Mesenchymal stem cell (in vitro differentiated cells and primary cell): ENCODE data around the gene PHF2.
A peak's percentile ranks its signal among the peaks of the same experiment; 100 is the strongest.

ENCODE experiments used
- DNase-seq: peaks from one replicate; pipeline ENCODE4 v3.0.0-alpha.2; 2013
- H2AFZ ChIP-seq: one replicate; pipeline ENCODE4 v1.6.1; 2013; ENCODE audit warnings: low read depth, mild to moderate bottlenecking, control low read depth, inconsistent platforms, low read length, moderate library complexity
- H2AK5ac ChIP-seq: 2 replicates; pipeline ENCODE4 v1.6.1; 2013; ENCODE audit warnings: low read length, moderate library complexity, mild to moderate bottlenecking, inconsistent platforms; ENCODE audit not compliant: severe bottlenecking
- H2BK120ac ChIP-seq: one replicate; pipeline ENCODE4 v1.6.1; 2013; ENCODE audit warnings: low read depth, mild to moderate bottlenecking, inconsistent platforms, low read length, moderate library complexity
- H2BK12ac ChIP-seq, 2 experiments: one replicate each; pipeline ENCODE4 v1.6.1; 2013; ENCODE audit warnings: inconsistent platforms in 2 of 2, low read length in 2 of 2, mild to moderate bottlenecking in 2 of 2, moderate library complexity in 2 of 2, control low read depth in 1 of 2
- H2BK15ac ChIP-seq: one replicate; pipeline ENCODE4 v1.6.1; 2013; ENCODE audit warnings: mild to moderate bottlenecking, low read depth, inconsistent platforms; ENCODE audit not compliant: poor library complexity, severe bottlenecking
- H2BK5ac ChIP-seq: 2 replicates; pipeline ENCODE4 v1.6.1; 2013; ENCODE audit warnings: low read depth, mild to moderate bottlenecking, low read length, control low read depth, inconsistent platforms; ENCODE audit not compliant: poor library complexity, severe bottlenecking
- H3K14ac ChIP-seq, 2 experiments: one replicate each; pipeline ENCODE4 v1.6.1; 2013; ENCODE audit warnings: inconsistent platforms in 2 of 2, low read length in 2 of 2, control low read depth in 1 of 2, mild to moderate bottlenecking in 1 of 2, moderate library complexity in 1 of 2
- H3K18ac ChIP-seq, 2 experiments: one replicate each; pipeline ENCODE4 v1.6.1; 2013; ENCODE audit warnings: inconsistent platforms in 2 of 2, low read length in 2 of 2, control low read depth in 1 of 2, low read depth in 1 of 2, mild to moderate bottlenecking in 1 of 2
- H3K23ac ChIP-seq, 2 experiments: one replicate each; pipeline ENCODE4 v1.6.1; 2013; ENCODE audit warnings: inconsistent platforms in 2 of 2, low read length in 2 of 2, mild to moderate bottlenecking in 2 of 2, moderate library complexity in 2 of 2, control low read depth in 1 of 2
- H3K27ac ChIP-seq: 2 replicates; pipeline ENCODE4 v1.5.1; 2013; ENCODE audit warnings: mild to moderate bottlenecking, moderate library complexity, low read length, control low read depth, inconsistent platforms; ENCODE audit not compliant: poor library complexity, severe bottlenecking
- H3K27me3 ChIP-seq, 2 experiments: 2 replicates each; pipeline versions ENCODE4 v1.6.1 to v1.7.0; 2013; ENCODE audit warnings: low read length in 2 of 2, mild to moderate bottlenecking in 2 of 2, moderate library complexity in 2 of 2, control low read depth in 1 of 2, inconsistent platforms in 1 of 2; ENCODE audit not compliant: control insufficient read depth in 1 of 2, insufficient read depth in 1 of 2
- H3K36me3 ChIP-seq, 2 experiments: 2 replicates each; pipeline versions ENCODE4 v1.6.1 to v1.7.0; 2013; ENCODE audit warnings: low read length in 2 of 2, control low read depth in 1 of 2, inconsistent platforms in 1 of 2, low read depth in 1 of 2, mild to moderate bottlenecking in 1 of 2; ENCODE audit not compliant: insufficient read depth in 2 of 2, control insufficient read depth in 1 of 2
- H3K4ac ChIP-seq, 2 experiments: one replicate each; pipeline ENCODE4 v1.6.1; 2013; ENCODE audit warnings: inconsistent platforms in 2 of 2, low read length in 2 of 2, mild to moderate bottlenecking in 2 of 2, moderate library complexity in 2 of 2, control low read depth in 1 of 2, low read depth in 1 of 2
- H3K4me1 ChIP-seq: 2 replicates; pipeline ENCODE4 v1.6.1; 2013; ENCODE audit warnings: low read depth, low read length, control low read depth; ENCODE audit not compliant: control insufficient read depth, insufficient read depth
- H3K4me2 ChIP-seq: 2 replicates; pipeline ENCODE4 v1.6.1; 2013; ENCODE audit warnings: low read length, mild to moderate bottlenecking, inconsistent platforms; ENCODE audit not compliant: poor library complexity, severe bottlenecking
- H3K4me3 ChIP-seq, 2 experiments: 2 replicates each; pipeline versions ENCODE4 v1.5.1 to v1.7.0; 2013; ENCODE audit warnings: low read length in 2 of 2, mild to moderate bottlenecking in 2 of 2, control low read depth in 1 of 2, low read depth in 1 of 2; ENCODE audit not compliant: insufficient read depth in 1 of 2
- H3K79me1 ChIP-seq: replicated peaks from 2 replicates; pipeline ENCODE4 v1.6.1; 2013; ENCODE audit warnings: mild to moderate bottlenecking, control low read depth, low read length, inconsistent platforms; ENCODE audit not compliant: poor library complexity, severe bottlenecking
- H3K9ac ChIP-seq: 2 replicates; pipeline ENCODE4 v1.7.0; 2013; ENCODE audit warnings: mild to moderate bottlenecking, low read length, moderate library complexity
- H3K9me3 ChIP-seq: 2 replicates; pipeline ENCODE4 v1.7.0; 2013; ENCODE audit warnings: mild to moderate bottlenecking, low read length; ENCODE audit not compliant: control insufficient read depth
- H4K8ac ChIP-seq: one replicate; pipeline ENCODE4 v1.6.1; 2013; ENCODE audit warnings: inconsistent platforms, mild to moderate bottlenecking, low read length, moderate library complexity
- H4K91ac ChIP-seq: one replicate; pipeline ENCODE4 v1.6.1; 2013; ENCODE audit warnings: mild to moderate bottlenecking, low read length, inconsistent platforms
- WGBS: methylation state at CpG from one replicate; pipeline ENCODE4 v1.1.7; 2013; ENCODE audit warnings: mixed read lengths; 5-methylcytosine and 5-hydroxymethylcytosine counted together

The PHF2 gene

DNA sequence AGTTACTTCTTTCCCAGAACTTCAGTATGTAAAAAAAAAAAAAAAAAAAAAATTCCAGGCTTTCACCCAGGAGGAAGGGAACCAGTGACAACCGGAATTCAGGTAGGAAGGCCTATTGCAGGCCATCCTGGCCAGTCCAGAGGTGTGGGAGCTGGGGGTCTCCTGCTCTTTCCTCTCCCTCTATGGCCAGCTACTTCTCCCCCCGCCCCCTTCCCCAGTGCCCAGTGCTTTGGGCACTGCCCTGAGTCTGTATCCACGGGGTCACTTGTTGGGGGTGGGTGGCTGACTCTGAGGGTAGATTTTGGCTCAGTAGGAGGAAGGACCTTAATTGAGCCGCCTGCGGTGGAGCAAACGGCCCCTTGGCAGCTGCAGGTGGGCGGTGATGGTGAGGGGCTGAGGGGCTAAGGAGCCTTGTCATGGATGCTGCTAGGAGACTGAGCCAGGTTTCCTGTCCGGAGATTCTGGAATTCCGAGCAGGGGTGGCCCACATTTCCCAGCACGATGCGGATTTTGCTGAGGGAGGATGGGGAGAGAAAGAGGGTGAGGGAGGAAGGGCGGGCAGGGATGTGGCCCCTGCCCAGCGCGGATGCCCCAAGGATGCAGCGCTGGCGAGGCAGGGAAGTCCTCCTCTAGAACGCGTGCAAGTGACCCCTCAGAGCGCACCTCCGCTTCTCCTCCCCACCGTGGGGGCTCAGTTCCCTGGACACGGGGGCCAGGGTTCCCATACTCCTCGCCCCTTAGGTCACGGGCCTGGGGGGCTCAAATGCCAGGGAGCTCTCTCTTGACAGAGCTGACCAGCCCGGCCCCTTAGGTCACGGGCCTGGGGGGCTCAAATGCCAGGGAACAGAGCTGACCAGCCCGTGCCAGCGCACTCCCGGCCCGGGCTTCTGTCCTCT, 1.2 kb upstream of the PHF2 start:
- Histone ChIP-seq H3K9ac (peak overlapping the region; percentile 92), H3K79me1 (peaks cover 24% of the 10 kb centered on the region), H2BK5ac (peak overlapping the region; percentile 59), H2BK15ac (no peak overlapping the region), H3K18ac (peak overlapping the region; percentile 84 to 96), H3K14ac (peak overlapping the region; percentile 36 to 93), H3K9me3 (peaks cover 13% of the 10 kb centered on the region), H3K27me3 (no peaks in the 10 kb centered on the region), H3K4me3 (peak overlapping the region; percentile 91 to 92), H4K8ac (peak overlapping the region; percentile 74), H3K4ac (peak overlapping the region; percentile 75 to 87), H3K23ac (peak overlapping the region in 1 of 2 experiments; percentile 6), H3K4me2 (peak overlapping the region; percentile 95), H2BK120ac (peak overlapping the region; percentile 73), H4K91ac (peak overlapping the region; percentile 95), H3K4me1 (peaks cover 25% of the 10 kb centered on the region), H3K36me3 (peaks cover 3 to 9% of the 10 kb centered on the region in 2 experiments), H3K27ac (no peak overlapping the region), H2AFZ (no peak overlapping the region), H2BK12ac (peak overlapping the region; percentile 39 to 80), H2AK5ac (peak overlapping the region; percentile 65)
- 21% methylated on average over 29 of the region's 30 CpGs for WGBS
- DNase-seq = no peak

- Histone ChIP-seq H3K27me3 (no peaks in the 10 kb centered on the region), H3K27ac (no peak overlapping the region), H4K8ac (peak overlapping the region; percentile 74), H3K4ac (peak overlapping the region; percentile 8 to 87), H2BK120ac (peak overlapping the region; percentile 54), H2BK12ac (no peak overlapping the region), H4K91ac (peak overlapping the region; percentile 4), H2BK15ac (no peak overlapping the region), H2AFZ (no peak overlapping the region), H3K79me1 (peaks cover 28% of the 10 kb centered on the region), H2AK5ac (no peak overlapping the region), H3K14ac (peak overlapping the region in 1 of 2 experiments; percentile 43), H3K23ac (no peak overlapping the region), H3K4me3 (peak overlapping the region; percentile 91 to 92), H2BK5ac (peak overlapping the region; percentile 59), H3K36me3 (peaks cover 0 to 11% of the 10 kb centered on the region in 2 experiments), H3K9ac (peak overlapping the region; percentile 92), H3K9me3 (peaks cover 6% of the 10 kb centered on the region), H3K18ac (peak overlapping the region in 1 of 2 experiments; percentile 96), H3K4me2 (peak overlapping the region; percentile 95), H3K4me1 (peaks cover 25% of the 10 kb centered on the region)
- 2% methylated on average over 14 of the region's 26 CpGs for WGBS
- peak; percentile 46 for DNase-seq
Measured at GRCh38 chr9:93575796-93576257, 557 bp upstream of the PHF2 start.

- WGBS = 3% methylated on average over 47 of the region's 74 CpGs
- DNase-seq = peak; percentile 29
- H4K91ac ChIP-seq = no peak overlapping the region
- H3K4me3 ChIP-seq = peak overlapping the region; percentile 87 to 92
- peak overlapping the region; percentile 50 to 97 for H3K18ac ChIP-seq
- no peak overlapping the region for H2BK5ac ChIP-seq
- H2BK120ac ChIP-seq = peak overlapping the region; percentile 54
- no peak overlapping the region for H2BK12ac ChIP-seq
- H3K4me2 ChIP-seq = peak overlapping the region; percentile 94
- H2BK15ac ChIP-seq = peak overlapping the region; percentile 45
- H3K27me3 ChIP-seq = no peaks in the 10 kb centered on the region
- H4K8ac ChIP-seq = peak overlapping the region; percentile 27
- no peak overlapping the region for H2AK5ac ChIP-seq
- peaks cover 40% of the 10 kb centered on the region for H3K79me1 ChIP-seq
- no peak overlapping the region for H2AFZ ChIP-seq
- H3K4ac ChIP-seq = no peak overlapping the region
- peaks cover 0 to 11% of the 10 kb centered on the region in 2 experiments for H3K36me3 ChIP-seq
- H3K9me3 ChIP-seq = no peaks in the 10 kb centered on the region
- H3K9ac ChIP-seq = peak overlapping the region; percentile 86
- peak overlapping the region in 1 of 2 experiments; percentile 62 for H3K23ac ChIP-seq
- H3K14ac ChIP-seq = peak overlapping the region in 1 of 2 experiments; percentile 4
- H3K4me1 ChIP-seq = peaks cover 32% of the 10 kb centered on the region
- no peak overlapping the region for H3K27ac ChIP-seq
Measured at GRCh38 chr9:93577078-93577974, 942 bp downstream of the PHF2 start.
